AG10803 (cell line): Measurements from ENCODE around the gene DERL2.
A peak's percentile ranks its signal among the peaks of the same experiment; 100 is the strongest.

Experiments
- DNase-seq: peaks from one replicate; pipeline ENCODE4 v3.0.0; 2010; ENCODE audit warnings: low read depth
- H3K4me3 ChIP-seq: 2 replicates; pipeline ENCODE4 v1.5.1; 2011; ENCODE audit warnings: mild to moderate bottlenecking, low read length, control low read depth
- TF ChIP-seq, protein P1 (sequence below): conservative IDR thresholded peaks from 2 replicates; pipeline ENCODE4 v1.5.1; 2011; ENCODE audit warnings: mild to moderate bottlenecking, low read length, control low read depth, inconsistent platforms

Gene DERL2

DNA sequence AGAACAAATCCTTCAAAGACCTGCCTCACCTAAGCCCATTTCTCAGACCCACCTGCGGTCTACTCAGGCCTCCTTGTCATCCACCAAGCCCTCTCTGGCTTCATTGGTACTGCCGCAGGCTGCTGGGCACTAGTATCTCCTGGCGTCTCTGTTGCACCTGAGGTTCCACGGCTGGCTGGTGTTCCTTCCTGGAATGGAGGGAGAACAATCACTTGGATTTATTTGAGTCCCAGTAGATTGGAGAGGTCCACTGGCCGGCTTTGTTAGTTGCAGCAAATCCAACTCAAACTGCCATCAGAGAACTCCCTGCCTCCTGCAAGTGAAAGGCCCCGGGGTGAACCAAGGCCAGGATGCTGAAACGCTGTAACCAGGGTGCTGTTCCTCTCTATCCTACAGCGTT, 15.7 kb upstream of the DERL2 start:
- H3K4me3 ChIP-seq, result no peak overlapping the region
- no peak for DNase-seq
- TF ChIP-seq, protein P1, sequence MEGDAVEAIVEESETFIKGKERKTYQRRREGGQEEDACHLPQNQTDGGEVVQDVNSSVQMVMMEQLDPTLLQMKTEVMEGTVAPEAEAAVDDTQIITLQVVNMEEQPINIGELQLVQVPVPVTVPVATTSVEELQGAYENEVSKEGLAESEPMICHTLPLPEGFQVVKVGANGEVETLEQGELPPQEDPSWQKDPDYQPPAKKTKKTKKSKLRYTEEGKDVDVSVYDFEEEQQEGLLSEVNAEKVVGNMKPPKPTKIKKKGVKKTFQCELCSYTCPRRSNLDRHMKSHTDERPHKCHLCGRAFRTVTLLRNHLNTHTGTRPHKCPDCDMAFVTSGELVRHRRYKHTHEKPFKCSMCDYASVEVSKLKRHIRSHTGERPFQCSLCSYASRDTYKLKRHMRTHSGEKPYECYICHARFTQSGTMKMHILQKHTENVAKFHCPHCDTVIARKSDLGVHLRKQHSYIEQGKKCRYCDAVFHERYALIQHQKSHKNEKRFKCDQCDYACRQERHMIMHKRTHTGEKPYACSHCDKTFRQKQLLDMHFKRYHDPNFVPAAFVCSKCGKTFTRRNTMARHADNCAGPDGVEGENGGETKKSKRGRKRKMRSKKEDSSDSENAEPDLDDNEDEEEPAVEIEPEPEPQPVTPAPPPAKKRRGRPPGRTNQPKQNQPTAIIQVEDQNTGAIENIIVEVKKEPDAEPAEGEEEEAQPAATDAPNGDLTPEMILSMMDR, result no peak

DNA sequence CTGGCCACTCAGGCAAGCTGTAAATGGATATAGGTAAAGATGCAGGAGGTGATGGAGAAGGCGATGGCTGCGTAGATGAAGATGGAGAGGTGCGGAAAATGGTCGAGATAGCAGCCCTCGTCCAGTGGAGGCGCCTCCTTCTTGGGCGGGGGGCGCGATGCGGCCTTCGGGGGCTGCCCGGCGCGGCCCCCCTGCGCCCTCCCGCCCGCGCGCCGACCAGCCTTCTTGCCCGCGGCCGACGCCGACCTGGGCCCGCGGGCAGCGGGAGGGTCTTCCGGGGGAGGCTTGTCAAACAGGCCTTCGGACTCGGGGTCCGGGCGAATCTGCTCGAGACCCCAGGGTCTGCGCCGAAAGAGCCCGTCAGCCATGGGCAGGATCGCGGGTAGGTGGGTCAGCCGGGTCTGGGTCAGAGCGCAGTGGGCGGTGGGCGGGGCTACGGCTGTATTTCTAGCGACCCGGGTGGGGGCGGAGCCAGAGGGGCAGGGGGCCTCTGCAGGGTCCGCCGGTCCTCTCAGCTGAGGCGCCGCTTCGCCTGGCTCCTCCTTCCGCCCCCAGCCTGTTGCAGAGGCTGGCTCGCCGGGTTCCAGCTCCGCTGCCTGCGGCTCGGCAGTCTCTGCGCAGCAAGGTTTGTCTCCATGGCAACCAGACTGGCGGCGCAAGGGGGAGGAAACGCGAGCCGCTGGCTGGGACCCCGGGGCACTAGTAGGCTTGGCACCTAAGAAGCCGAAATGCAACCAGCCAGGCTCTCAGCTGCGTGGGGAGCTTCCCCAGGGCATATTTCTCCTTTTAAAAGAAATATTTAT, 14.8 kb upstream of the DERL2 start:
- peak; percentile 78 for DNase-seq
- TF ChIP-seq, protein P1, result no peak
- H3K4me3 ChIP-seq, result peak overlapping the region; percentile 60

DNA sequence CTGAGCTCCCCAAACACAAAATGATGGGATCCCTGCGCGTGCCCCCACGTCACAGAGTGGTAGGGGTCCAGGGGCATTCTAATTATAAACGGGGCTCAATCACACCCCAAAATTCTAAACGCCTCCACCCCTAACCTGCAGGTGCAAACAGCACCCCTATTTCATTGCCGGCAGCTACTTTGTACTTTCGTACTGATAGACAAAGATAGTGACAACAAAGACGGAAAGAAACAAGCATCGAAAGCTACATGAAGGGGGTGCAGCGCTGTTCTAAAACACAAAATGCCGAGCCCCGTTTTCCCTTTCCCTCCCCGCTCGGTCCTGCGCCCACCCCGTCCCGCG, 14.2 kb upstream of the DERL2 start:
- no peak for DNase-seq
- TF ChIP-seq, protein P1, result no peak
- H3K4me3 ChIP-seq, result peak overlapping the region; percentile 60

GRCh38 chr17:5499476-5500231, 13.7 kb upstream of the DERL2 start:
- TF ChIP-seq, protein P1, result no peak
- DNase-seq, result no peak
- peak overlapping the region; percentile 60 for H3K4me3 ChIP-seq

DNA sequence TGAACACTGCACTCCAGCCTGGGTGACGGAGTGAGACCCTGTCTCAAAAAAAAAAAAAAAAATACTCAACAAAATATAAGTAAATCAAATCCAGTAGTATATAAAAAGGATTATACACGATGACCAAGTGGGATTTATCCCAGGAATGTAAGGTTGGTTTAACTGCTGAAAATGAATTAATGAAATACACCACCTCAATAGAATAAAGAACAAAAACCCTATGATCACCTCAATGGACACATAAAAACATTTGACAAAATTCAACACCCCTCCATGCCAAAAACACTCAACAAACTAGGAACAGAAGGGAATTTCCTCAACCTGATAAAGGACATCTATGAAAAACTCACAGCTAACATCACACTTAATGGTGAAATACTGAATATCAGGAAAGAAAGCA, 7.0 kb upstream of the DERL2 start:
- H3K4me3 ChIP-seq, result no peak overlapping the region
- DNase-seq, result no peak
- TF ChIP-seq, protein P1, result no peak

DNA sequence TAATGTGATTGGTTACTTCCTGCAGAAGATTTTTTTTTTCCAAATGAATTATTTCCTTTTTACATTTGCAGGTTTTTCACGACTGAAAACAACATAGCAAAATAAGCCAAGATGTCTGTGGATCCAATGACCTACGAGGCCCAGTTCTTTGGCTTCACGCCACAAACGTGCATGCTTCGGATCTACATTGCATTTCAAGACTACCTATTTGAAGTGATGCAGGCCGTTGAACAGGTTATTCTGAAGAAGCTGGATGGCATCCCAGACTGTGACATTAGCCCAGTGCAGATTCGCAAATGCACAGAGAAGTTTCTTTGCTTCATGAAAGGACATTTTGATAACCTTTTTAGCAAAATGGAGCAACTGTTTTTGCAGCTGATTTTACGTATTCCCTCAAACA, 2.8 kb upstream of the DERL2 start:
- TF ChIP-seq, protein P1, result no peak
- H3K4me3 ChIP-seq, result no peak overlapping the region
- DNase-seq, result no peak
